WTC11 (cell line): ENCODE data around the gene HMGCS2. TPM values are rescaled to one million over a fixed set of nuclear protein-coding genes. Genes with fewer than 3 reads are reported as not detected.

ENCODE experiments used
- ATAC-seq: fragments of 200-7000 bp; cut with Tn5 transposase; 2 replicates; pipeline ENCODE4 v1.10.0; 2021; ENCODE audit warnings: mild to moderate bottlenecking, moderate library complexity
- CTCF ChIA-PET: fragments of 300-600 bp; sonication (Branson Sonifier 250); formaldehyde crosslinking; loops from one replicate; lab custom pipeline; 2021; ENCODE audit warnings: antibody characterized with exemption; lab: Charles Lee
- POLR2A ChIA-PET: fragments of 350-600 bp; sonication (Branson Sonifier 250); formaldehyde crosslinking; loops from one replicate; lab custom pipeline; 2021; ENCODE audit warnings: antibody characterized with exemption; lab: Charles Lee
- DNase-seq: peaks from one replicate; pipeline ENCODE4 v3.0.0; 2021; ENCODE audit warnings: low spot score
- H3K27ac Mint-ChIP-seq: 2 replicates; pipeline ENCODE4 v1.8.0; 2021; ENCODE audit warnings: mixed read lengths
- H3K27me3 Mint-ChIP-seq: 2 replicates; pipeline ENCODE4 v1.8.0; 2021; ENCODE audit warnings: low read depth, mild to moderate bottlenecking, moderate library complexity, mixed read lengths
- H3K36me3 Mint-ChIP-seq: 2 replicates; pipeline ENCODE4 v1.8.0; 2021; ENCODE audit warnings: mixed read lengths
- H3K4me1 Mint-ChIP-seq: 2 replicates; pipeline ENCODE4 v1.8.0; 2022; ENCODE audit warnings: mixed read lengths
- H3K4me3 Mint-ChIP-seq: 2 replicates; pipeline ENCODE4 v1.8.0; 2021; ENCODE audit warnings: mild to moderate bottlenecking, moderate library complexity, mixed read lengths
- H3K9me3 Mint-ChIP-seq: 2 replicates; pipeline ENCODE4 v1.8.0; 2021; ENCODE audit warnings: mixed read lengths
- AFF4 ChIP-seq: sonication (generic); formaldehyde crosslinking; IDR thresholded peaks from 2 replicates; pipeline ENCODE4 v1.8.1; 2023; ENCODE audit warnings: mild to moderate bottlenecking, missing genetic modification reagents, borderline replicate concordance
- ATF2 ChIP-seq: sonication (generic); formaldehyde crosslinking; IDR thresholded peaks from 2 replicates; pipeline ENCODE4 v1.8.1; 2022; ENCODE audit warnings: low read depth, missing genetic modification reagents, borderline replicate concordance
- GRHL2 ChIP-seq: fragments of 250-450 bp; sonication (Bioruptor Pico); IDR thresholded peaks from 2 replicates; pipeline ENCODE4 v1.8.0; 2022; ENCODE audit warnings: mild to moderate bottlenecking, moderate library complexity; ENCODE audit not compliant: insufficient replicate concordance, severe bottlenecking
- IRF2 ChIP-seq: sonication (generic); formaldehyde crosslinking; IDR thresholded peaks from 2 replicates; pipeline ENCODE4 v1.8.0; 2022; ENCODE audit warnings: low read depth, missing genetic modification reagents, borderline replicate concordance
- NFATC4 ChIP-seq: fragments of 250-450 bp; sonication (Bioruptor Pico); IDR thresholded peaks from 2 replicates; pipeline ENCODE4 v1.9.0; 2021; ENCODE audit warnings: mild to moderate bottlenecking
- RORB ChIP-seq: fragments of 250-450 bp; sonication (Bioruptor Pico); IDR thresholded peaks from 2 replicates; pipeline ENCODE4 v1.9.0; 2021; ENCODE audit warnings: mild to moderate bottlenecking
- TEAD4 ChIP-seq: sonication (generic); formaldehyde crosslinking; IDR thresholded peaks from 2 replicates; pipeline ENCODE4 v1.8.0; 2022; ENCODE audit warnings: mild to moderate bottlenecking, missing genetic modification reagents
- ZNF121 ChIP-seq: sonication (generic); formaldehyde crosslinking; IDR thresholded peaks from 2 replicates; pipeline ENCODE4 v1.8.0; 2023; ENCODE audit warnings: missing genetic modification reagents
- ZNF263 ChIP-seq: sonication (generic); formaldehyde crosslinking; IDR thresholded peaks from 2 replicates; pipeline ENCODE4 v1.8.1; 2022; ENCODE audit warnings: low read depth, mild to moderate bottlenecking, moderate library complexity, missing genetic modification reagents
- total RNA-seq: library from RNA; stranded (reverse); gene quantifications from 3 replicates; pipeline ENCODE4 v1.2.3, GENCODE V29; 2021
- TF ChIP-seq, protein P1 (sequence below): sonication (generic); formaldehyde crosslinking; IDR thresholded peaks from 2 replicates; pipeline ENCODE4 v1.8.0; 2023; ENCODE audit warnings: missing genetic modification reagents

Gene HMGCS2
- total RNA-seq, 1 experiment from 2014 or later: 0.24 TPM

DNA sequence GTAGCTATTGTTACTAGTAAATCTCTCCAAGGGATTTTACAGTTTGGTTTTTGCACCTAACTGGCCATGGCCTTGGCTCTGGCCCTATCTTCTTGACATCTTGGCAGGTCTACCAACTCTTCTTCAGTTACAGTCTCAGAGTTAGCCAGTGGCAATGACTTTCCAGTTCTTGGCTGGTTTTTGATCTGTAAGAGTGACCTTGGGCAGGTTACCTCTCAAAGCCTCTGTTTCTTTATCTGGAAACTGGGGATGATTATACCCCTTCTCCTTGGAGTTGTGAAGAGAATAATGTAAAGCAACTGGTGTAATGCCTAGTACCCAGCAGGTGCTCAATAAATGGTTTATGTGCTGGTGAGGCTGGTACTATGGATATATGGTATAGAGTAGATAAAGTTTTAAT lies 50.3 kb downstream of the HMGCS2 start:
- no peaks in the 10 kb centered on the region for H3K9me3 Mint-ChIP-seq
- H3K27me3 Mint-ChIP-seq: no peaks in the 10 kb centered on the region
- DNase-seq (no peak), ATAC-seq (no peak)
- H3K4me3 Mint-ChIP-seq: no peak overlapping the region
- H3K4me1 Mint-ChIP-seq: peaks cover 63% of the 10 kb centered on the region
- H3K27ac Mint-ChIP-seq: peak overlapping the region; percentile 45
- TF ChIP-seq GRHL2 (CRISPR knock-in tag): no peak
- peaks cover 43% of the 10 kb centered on the region for H3K36me3 Mint-ChIP-seq
- POLR2A ChIA-PET: no interaction called here
- CTCF ChIA-PET: interaction anchor here (1.0 to 1.4 kb wide), 3 partner anchors 43 to 107 kb away, joined by 4 to 7 read pairs (median 6); no protein-coding TSS in a partner anchor

- H3K27me3 Mint-ChIP-seq: no peaks in the 10 kb centered on the region
- ChIA-PET CTCF (interaction anchor here (0.6 to 4.2 kb wide), 4 partner anchors 68 to 104 kb away, joined by 3 to 20 read pairs (median 6); partner anchors contain the start of gene ZNF697), POLR2A (interaction anchor here (1.1 to 1.6 kb wide), 3 partner anchors 10 to 53 kb away, joined by 3 to 4 read pairs (median 4); no protein-coding TSS in a partner anchor)
- no peaks in the 10 kb centered on the region for H3K9me3 Mint-ChIP-seq
- H3K4me1 Mint-ChIP-seq: peaks cover 65% of the 10 kb centered on the region
- no peak for DNase-seq
- ATAC-seq: no peak
- H3K36me3 Mint-ChIP-seq: peaks cover 14% of the 10 kb centered on the region
- peak overlapping the region; percentile 44 for H3K4me3 Mint-ChIP-seq
- no peak for TF ChIP-seq ATF2 (CRISPR knock-in tag)
- TF ChIP-seq NFATC4 (CRISPR knock-in tag): peak; percentile 2; the same call in 1 of the 2 replicates
- peak overlapping the region; percentile 92 for H3K27ac Mint-ChIP-seq
Measured at GRCh38 chr1:119715542-119715941, 53.2 kb downstream of the HMGCS2 start.

- H3K4me1 Mint-ChIP-seq: peaks cover 66% of the 10 kb centered on the region
- H3K36me3 Mint-ChIP-seq: peaks cover 8% of the 10 kb centered on the region
- ATAC-seq (no peak), DNase-seq (no peak)
- no peaks in the 10 kb centered on the region for H3K9me3 Mint-ChIP-seq
- no peaks in the 10 kb centered on the region for H3K27me3 Mint-ChIP-seq
- ChIA-PET POLR2A (interaction anchor here (0.6 to 1.7 kb wide), 4 partner anchors 11 to 67 kb away, joined by 3 to 4 read pairs (median 4); no protein-coding TSS in a partner anchor), CTCF (interaction anchor here (2.2 to 4.7 kb wide), 3 partner anchors 38 to 103 kb away, joined by 7 to 39 read pairs (median 20); partner anchors contain the start of gene ZNF697)
- peak overlapping the region; percentile 85 for H3K4me3 Mint-ChIP-seq
- TF ChIP-seq IRF2 (CRISPR knock-in tag) (no peak), TEAD4 (CRISPR knock-in tag) (no peak), ZNF121 (CRISPR knock-in tag) (peak; percentile 97), RORB (no peak), AFF4 (no peak)
- H3K27ac Mint-ChIP-seq: peak overlapping the region; percentile 43; the same call in 1 of the 2 replicates
Measured at GRCh38 chr1:119714583-119714982, 54.1 kb downstream of the HMGCS2 start.

DNA sequence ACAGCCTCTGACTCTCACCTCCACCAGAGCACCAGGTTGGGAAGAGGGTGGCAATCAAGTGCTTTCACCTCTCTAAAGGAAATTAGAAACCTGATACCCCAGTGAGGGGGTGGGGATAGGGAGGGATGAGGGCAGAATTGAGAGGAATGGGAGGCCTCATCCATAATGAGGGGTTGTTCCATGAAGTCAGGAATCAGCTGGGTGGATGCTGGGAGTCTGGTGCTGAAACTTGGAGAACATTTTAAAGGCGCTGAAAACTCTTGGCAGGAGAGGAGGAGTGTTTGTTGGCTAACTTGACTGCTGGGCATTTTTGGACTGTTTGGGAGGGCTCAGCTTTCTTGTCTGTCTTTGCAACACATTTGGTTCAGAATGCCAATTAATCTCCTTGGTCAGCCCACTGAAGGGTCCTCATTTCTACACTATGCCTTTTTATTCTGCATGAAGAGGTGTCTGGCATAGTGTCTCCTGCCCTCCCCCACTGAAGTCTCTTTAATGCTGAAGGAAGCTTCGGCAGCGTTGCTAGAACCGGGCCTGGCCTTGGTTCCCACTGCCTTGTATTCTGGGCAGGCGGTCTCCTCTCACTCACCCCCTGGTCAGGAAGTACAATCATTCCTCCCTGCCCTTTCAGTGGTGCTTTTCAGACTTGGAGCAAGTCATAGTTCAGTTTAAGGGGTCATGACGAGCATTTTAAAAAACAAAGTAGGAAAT lies 54.8 kb downstream of the HMGCS2 start:
- ATAC-seq (peak; percentile 55), DNase-seq (peak; percentile 40)
- Mint-ChIP-seq H3K36me3 (peaks cover 5% of the 10 kb centered on the region), H3K4me1 (peaks cover 61% of the 10 kb centered on the region), H3K4me3 (peak overlapping the region; percentile 85), H3K9me3 (no peaks in the 10 kb centered on the region), H3K27ac (peak overlapping the region; percentile 98), H3K27me3 (no peaks in the 10 kb centered on the region; the same call in 1 of the 2 replicates)
- ChIA-PET CTCF (interaction anchor here (4.2 to 4.7 kb wide), 2 partner anchors 38 to 102 kb away, joined by 20 to 39 read pairs; no protein-coding TSS in a partner anchor), POLR2A (interaction anchor here (0.6 to 3.3 kb wide), 5 partner anchors 30 to 67 kb away, joined by 3 to 19 read pairs (median 4); no protein-coding TSS in a partner anchor)
- TF ChIP-seq, protein P1, sequence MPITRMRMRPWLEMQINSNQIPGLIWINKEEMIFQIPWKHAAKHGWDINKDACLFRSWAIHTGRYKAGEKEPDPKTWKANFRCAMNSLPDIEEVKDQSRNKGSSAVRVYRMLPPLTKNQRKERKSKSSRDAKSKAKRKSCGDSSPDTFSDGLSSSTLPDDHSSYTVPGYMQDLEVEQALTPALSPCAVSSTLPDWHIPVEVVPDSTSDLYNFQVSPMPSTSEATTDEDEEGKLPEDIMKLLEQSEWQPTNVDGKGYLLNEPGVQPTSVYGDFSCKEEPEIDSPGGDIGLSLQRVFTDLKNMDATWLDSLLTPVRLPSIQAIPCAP (CRISPR knock-in tag): no peak
- 0 out of 2 replicates have a peak, but pooled peaks have one; percentile 31 for TF ChIP-seq ZNF263 (CRISPR knock-in tag)
